Epithelial cell of proximal tubule (primary cell): Measurements from ENCODE around the gene HS6ST3. TPM values are rescaled to one million over a fixed set of nuclear protein-coding genes. Genes with fewer than 3 reads are reported as not detected.

Experiments
- DNase-seq: peaks from one replicate; pipeline ENCODE4 v3.0.0-alpha.2; 2011; ENCODE audit warnings: low read depth
- H3K4me3 ChIP-seq: 2 replicates; pipeline ENCODE4 v1.5.1; 2011; ENCODE audit warnings: low read depth, mild to moderate bottlenecking, low read length
- total RNA-seq: library from RNA; depleted of rRNA; stranded (reverse); fragments of >200 nt; gene quantifications from 2 replicates; pipeline ENCODE4 v1.2.3, GENCODE V29; 2015
- TF ChIP-seq, protein P1 (sequence below): conservative IDR thresholded peaks from 2 replicates; pipeline ENCODE4 v1.5.1; 2012; ENCODE audit warnings: low read depth, mild to moderate bottlenecking, low read length

The HS6ST3 gene
- total RNA-seq, 1 donor from 2014 or later = 0.29 TPM

DNA sequence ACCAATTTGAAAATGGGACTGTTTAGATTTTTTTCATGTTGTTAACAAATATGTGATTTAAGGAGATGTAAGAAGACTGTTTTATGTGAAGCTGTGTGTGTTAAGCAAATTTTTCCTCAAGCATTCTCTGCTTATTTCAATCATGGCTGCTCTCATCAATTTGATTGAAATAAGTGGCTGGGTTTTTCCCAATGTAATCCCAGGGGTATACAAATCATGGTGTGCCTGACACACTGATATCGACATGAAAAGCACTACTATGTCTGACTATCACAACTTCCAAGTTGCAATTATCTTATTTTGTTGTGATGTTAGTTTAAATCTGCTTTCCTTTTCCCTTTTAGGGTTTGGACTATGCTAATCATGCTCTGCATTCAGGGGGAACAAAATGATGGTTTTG, 283.7 kb downstream of the HS6ST3 start:
- TF ChIP-seq, protein P1, sequence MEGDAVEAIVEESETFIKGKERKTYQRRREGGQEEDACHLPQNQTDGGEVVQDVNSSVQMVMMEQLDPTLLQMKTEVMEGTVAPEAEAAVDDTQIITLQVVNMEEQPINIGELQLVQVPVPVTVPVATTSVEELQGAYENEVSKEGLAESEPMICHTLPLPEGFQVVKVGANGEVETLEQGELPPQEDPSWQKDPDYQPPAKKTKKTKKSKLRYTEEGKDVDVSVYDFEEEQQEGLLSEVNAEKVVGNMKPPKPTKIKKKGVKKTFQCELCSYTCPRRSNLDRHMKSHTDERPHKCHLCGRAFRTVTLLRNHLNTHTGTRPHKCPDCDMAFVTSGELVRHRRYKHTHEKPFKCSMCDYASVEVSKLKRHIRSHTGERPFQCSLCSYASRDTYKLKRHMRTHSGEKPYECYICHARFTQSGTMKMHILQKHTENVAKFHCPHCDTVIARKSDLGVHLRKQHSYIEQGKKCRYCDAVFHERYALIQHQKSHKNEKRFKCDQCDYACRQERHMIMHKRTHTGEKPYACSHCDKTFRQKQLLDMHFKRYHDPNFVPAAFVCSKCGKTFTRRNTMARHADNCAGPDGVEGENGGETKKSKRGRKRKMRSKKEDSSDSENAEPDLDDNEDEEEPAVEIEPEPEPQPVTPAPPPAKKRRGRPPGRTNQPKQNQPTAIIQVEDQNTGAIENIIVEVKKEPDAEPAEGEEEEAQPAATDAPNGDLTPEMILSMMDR = no peak
- DNase-seq = no peak
- H3K4me3 ChIP-seq = no peak overlapping the region

DNA sequence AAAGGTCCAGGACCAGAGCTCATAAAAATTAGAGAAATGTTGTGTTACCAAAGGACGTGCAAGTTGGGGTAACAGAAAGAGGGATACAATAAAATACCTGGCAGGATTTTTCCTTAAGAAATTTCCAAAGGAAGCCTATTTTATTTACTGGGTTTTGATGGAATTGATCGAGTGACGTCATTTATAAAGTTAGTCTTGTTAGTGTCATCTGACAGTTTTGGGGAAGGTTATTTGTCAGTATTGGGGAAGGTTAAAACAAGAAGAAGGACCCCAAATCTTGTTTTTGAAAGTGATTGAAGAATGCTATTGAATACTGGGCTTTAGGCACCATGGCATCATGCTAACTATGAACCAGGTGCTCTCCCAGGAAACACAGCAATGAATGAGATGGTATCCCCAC, 287.9 kb downstream of the HS6ST3 start:
- no peak overlapping the region for H3K4me3 ChIP-seq
- TF ChIP-seq, protein P1 = no peak
- DNase-seq = no peak

DNA sequence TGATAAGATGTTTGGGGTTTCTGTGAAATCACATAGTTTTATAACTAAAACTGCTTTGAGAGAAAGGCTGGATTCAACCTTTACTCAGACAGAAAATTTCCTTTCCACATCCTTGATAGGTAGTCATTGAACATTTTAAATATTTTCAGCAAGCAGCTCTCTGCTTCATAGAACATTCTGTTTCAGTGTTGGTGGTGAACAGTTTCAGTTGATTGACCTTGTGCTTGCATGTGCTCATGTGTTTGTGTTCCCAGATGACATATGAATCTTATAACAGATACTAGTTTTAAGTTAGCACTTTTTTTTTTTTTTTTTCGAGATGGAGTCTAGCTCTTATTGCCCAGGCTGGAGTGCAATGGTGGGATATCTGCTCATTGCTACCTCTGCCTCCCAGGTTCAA, 290.1 kb downstream of the HS6ST3 start:
- no peak overlapping the region for H3K4me3 ChIP-seq
- TF ChIP-seq, protein P1 = no peak
- DNase-seq = no peak

DNA sequence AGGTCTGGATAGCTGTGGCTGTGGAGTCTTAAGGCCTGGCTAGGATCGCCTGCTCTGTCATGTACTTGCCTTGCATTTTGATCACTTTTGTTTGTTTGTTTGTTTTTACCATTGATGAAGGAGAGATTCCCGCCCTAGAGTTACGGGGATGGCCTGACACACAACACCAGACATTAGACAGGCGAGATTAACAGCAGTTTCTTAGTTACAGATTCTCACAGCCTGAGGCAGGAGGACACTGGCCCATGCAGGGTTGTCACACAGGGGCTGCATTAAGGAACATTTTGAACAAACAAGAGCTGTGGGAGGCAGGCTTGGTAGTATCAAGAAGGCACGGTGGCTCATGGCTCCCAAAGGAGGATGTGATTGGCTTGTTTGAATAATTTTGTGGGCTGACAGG, 291.8 kb downstream of the HS6ST3 start:
- no peak overlapping the region for H3K4me3 ChIP-seq
- no peak for DNase-seq
- TF ChIP-seq, protein P1 = no peak

DNA sequence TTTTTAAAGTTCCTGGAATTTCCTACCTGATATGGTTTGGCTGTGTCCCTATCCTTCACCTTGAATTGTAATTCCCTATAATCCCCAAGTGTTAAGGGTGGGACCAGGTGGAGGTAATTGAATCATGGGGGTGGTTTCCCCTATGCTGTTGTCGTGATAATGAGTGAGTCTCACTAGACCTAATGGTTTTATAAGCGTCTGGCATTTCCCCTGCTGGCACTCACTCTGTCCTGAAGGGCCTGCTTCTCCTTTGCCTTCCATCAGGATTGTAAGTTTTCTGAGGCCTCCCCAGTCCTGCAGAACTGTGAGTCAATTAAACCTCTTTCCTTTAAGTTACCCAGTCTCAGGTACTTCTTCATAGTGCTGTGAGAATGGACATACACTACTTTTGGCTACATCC, 298.7 kb downstream of the HS6ST3 start:
- TF ChIP-seq, protein P1 = no peak
- no peak overlapping the region for H3K4me3 ChIP-seq
- no peak for DNase-seq

DNA sequence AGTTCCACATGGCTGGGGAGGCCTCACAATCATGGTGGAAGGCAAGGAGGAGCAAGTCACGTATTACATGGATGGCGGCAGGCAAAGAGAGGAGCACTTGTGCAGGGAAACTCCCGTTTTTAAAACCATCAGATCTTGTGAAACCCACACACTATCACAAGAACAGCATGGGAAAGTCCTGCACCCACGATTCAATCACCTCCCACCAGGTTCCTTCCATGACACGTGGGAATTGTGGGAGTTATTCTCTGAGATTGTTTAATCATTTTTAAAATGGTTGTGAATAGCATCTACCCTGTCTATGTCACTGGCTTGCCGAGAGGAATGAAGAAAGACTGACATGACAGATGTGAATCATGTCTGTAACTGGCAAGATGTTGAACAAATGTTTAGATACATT, 301.7 kb downstream of the HS6ST3 start:
- TF ChIP-seq, protein P1 = no peak
- no peak for DNase-seq
- no peak overlapping the region for H3K4me3 ChIP-seq

DNA sequence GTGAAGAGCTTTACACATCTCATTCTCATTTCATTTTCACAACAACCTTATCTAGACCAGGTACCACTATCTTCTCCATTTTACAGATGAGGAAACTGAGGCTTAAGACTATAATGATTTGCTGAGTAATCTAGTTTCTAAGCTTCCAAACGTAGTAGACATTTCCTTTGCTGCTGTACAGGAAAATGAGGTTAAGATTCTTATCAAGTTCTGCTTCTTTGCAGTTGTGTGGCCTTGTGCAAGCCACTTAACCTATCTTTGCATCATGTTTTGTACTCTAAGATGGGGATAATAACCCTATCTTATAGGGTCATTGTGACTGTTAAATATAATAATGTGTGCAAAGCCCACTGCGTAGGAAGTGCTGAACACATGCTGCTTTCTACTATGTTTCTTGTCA, 307.9 kb downstream of the HS6ST3 start:
- TF ChIP-seq, protein P1 = no peak
- H3K4me3 ChIP-seq = no peak overlapping the region
- DNase-seq = no peak
